Ectodermal cell (in vitro differentiated cells): ENCODE results near the gene SGSM2.

Source experiments
- H3K27ac ChIP-seq: 2 replicates; pipeline ENCODE4 v1.7.0; 2013; ENCODE audit warnings: mild to moderate bottlenecking, low read depth, low read length; ENCODE audit not compliant: insufficient read depth, poor library complexity, severe bottlenecking
- H3K27me3 ChIP-seq: 2 replicates; pipeline ENCODE4 v1.7.0; 2013; ENCODE audit warnings: mild to moderate bottlenecking, low read length; ENCODE audit not compliant: insufficient read depth, control insufficient read depth, poor library complexity, severe bottlenecking
- H3K36me3 ChIP-seq: one replicate; pipeline ENCODE4 v1.7.0; 2013; ENCODE audit warnings: low read length; ENCODE audit not compliant: control insufficient read depth, insufficient read depth
- H3K4me1 ChIP-seq: one replicate; pipeline ENCODE4 v1.7.0; 2013; ENCODE audit warnings: low read length; ENCODE audit not compliant: control insufficient read depth, insufficient read depth
- H3K4me3 ChIP-seq: 2 replicates; pipeline ENCODE4 v1.7.0; 2013; ENCODE audit warnings: low read depth, low read length, control low read depth; ENCODE audit not compliant: insufficient read depth
- H3K9me3 ChIP-seq: 2 replicates; pipeline ENCODE4 v1.7.0; 2013; ENCODE audit warnings: mild to moderate bottlenecking, low read length, moderate library complexity; ENCODE audit not compliant: control insufficient read depth
- WGBS, 2 experiments: methylation state at CpG; one replicate each; pipeline ENCODE4 v1.1.7; 2013; ENCODE audit warnings: missing lambda C conversion rate in 2 of 2; 5-methylcytosine and 5-hydroxymethylcytosine counted together

Gene SGSM2

DNA sequence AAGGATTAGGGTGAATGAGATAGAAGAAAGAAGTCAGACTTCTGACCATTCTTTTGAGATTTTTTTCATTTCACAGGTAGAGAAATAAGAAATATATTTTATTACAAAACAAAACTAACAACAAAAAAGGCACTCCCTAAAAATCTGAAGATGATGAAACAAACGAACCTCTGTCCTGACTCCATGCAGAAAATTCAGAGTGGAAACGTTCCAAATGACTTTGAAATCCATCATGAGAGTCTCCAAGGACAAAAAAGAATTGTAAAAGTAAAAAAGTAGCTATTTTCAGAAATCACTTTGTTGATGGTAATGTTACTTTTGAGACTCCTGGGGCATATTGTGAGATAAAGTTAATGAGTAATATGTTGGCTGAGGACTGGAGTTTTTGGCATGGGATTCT lies 89.9 kb downstream of the SGSM2 start:
- H3K27ac ChIP-seq, result no peak overlapping the region

GRCh38 chr17:2427910-2428309 lies 90.6 kb downstream of the SGSM2 start:
- no peaks in the 10 kb centered on the region for H3K9me3 ChIP-seq
- no peaks in the 10 kb centered on the region for H3K27me3 ChIP-seq
- H3K36me3 ChIP-seq, result peaks cover 3% of the 10 kb centered on the region
- 71 to 95% methylated on average over 1 of the region's 1 CpG for WGBS, 2 experiments
- no peaks in the 10 kb centered on the region for H3K4me1 ChIP-seq
- H3K4me3 ChIP-seq, result no peak overlapping the region
- no peak overlapping the region for H3K27ac ChIP-seq

More for the DNA sequence above, 89.9 kb downstream of the SGSM2 start:
- no peaks in the 10 kb centered on the region for H3K4me1 ChIP-seq
- H3K36me3 ChIP-seq, result no peaks in the 10 kb centered on the region
- WGBS, 2 experiments, result 96 to 97% methylated on average over 2 of the region's 2 CpGs
- no peak overlapping the region for H3K4me3 ChIP-seq
- no peaks in the 10 kb centered on the region for H3K9me3 ChIP-seq
- H3K27me3 ChIP-seq, result no peaks in the 10 kb centered on the region
